MM.1S (cell line): ENCODE data around the gene CDK11B.

ENCODE experiments used
- EZH2 ChIP-seq: fragments of 300-600 bp; sonication (generic); optimal IDR thresholded peaks from 2 replicates; pipeline ENCODE3; 2017; ENCODE audit warnings: low read depth, mild to moderate bottlenecking, antibody characterized with exemption, low read length, mixed read lengths
- EZH2phosphoT487 ChIP-seq: fragments of 300-600 bp; sonication (generic); IDR thresholded peaks from 2 replicates; pipeline ENCODE4 v1.6.1; 2018; ENCODE audit warnings: antibody characterized with exemption, low read length
- TF ChIP-seq, protein P1 (sequence below): fragments of 300-600 bp; sonication (generic); IDR thresholded peaks from 2 replicates; pipeline ENCODE4 v1.5.1; 2016; ENCODE audit warnings: antibody characterized with exemption, low read length, mixed read lengths

DNA sequence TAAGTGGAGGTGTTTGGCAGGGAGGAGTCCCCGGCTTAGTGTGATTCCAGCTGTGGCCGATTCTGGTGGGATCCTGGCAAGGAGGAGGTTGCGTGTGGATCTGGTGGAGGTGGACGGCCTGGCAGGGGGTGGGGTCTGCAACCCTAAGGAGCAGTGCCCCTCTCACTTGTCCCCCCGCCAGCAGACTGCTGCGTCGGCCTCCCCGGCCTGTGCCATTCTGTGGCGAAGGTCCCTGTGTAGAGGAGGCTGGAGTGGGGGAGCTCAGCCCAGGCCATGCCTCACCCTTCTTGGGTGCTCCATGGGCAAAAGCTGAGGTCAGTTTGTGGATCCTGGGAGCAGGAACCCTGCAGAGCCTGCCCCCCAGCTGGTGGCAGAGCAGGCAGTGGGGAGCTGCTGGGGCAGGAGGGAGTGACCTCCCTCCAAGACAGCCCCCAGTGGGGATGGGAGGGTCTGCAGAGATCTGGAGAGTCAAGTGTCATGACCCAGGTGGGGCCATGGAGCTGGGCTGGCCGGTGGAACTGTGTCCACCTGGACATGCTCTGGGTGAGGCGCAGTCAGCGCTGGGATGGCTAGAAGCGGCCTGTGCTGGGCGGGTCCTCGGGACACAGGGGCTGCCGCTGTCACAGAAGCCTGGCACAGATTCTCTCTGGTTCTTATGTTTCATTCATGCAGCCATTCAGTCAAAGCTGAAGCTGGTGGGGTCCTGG, 38.2 kb downstream of the CDK11B start:
- TF ChIP-seq, protein P1, sequence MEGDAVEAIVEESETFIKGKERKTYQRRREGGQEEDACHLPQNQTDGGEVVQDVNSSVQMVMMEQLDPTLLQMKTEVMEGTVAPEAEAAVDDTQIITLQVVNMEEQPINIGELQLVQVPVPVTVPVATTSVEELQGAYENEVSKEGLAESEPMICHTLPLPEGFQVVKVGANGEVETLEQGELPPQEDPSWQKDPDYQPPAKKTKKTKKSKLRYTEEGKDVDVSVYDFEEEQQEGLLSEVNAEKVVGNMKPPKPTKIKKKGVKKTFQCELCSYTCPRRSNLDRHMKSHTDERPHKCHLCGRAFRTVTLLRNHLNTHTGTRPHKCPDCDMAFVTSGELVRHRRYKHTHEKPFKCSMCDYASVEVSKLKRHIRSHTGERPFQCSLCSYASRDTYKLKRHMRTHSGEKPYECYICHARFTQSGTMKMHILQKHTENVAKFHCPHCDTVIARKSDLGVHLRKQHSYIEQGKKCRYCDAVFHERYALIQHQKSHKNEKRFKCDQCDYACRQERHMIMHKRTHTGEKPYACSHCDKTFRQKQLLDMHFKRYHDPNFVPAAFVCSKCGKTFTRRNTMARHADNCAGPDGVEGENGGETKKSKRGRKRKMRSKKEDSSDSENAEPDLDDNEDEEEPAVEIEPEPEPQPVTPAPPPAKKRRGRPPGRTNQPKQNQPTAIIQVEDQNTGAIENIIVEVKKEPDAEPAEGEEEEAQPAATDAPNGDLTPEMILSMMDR, result no peak
- TF ChIP-seq EZH2 (no peak), EZH2phosphoT487 (no peak)
